GM23248 (cell line): Measurements from ENCODE around the gene SERPIND1.

ENCODE experiments used
- EZH2 ChIP-seq: fragments of 200-600 bp; sonication (generic); IDR thresholded peaks from 2 replicates; pipeline ENCODE4 v1.6.1; 2018; ENCODE audit warnings: antibody characterized with exemption, mild to moderate bottlenecking; ENCODE audit not compliant: insufficient read depth, poor library complexity, severe bottlenecking
- EZH2phosphoT487 ChIP-seq: fragments of 200-600 bp; sonication (generic); IDR thresholded peaks from 2 replicates; pipeline ENCODE4 v1.6.1; 2018; ENCODE audit warnings: antibody characterized with exemption, moderate library complexity, mild to moderate bottlenecking, low read depth; ENCODE audit not compliant: insufficient read depth

DNA sequence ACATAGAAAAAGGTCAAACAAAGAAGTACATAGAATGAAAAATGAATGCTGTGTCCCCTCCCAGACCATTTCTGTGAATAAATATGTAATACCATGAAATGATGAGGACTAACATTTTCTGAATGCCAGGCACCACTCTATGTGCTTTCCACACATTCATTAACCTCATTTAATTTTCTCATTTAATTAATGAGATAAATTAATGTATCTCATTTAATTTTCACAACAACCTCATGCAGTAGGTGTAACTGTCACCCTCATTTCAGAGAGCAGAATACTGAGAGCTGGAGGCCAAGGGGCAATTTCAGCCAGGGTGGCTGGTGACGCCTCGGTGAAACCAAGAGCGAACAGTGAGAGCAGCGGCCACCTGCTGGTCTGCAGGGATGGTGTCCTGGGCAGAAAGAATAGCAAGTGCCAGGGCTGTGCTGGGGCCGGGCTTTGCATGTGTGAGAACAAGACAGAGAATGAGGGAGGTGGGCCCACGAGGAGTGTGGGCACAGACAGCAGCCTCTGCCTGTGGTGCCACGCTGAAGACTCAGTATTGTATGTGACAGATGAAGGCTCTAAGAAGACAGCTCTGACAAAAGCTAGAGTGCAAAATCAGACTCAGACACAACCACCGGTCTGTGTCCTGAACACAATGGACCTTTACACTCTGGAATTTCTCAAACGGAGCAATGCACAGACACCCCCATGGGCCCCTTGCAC is 1.8 kb upstream of the SERPIND1 start:
- TF ChIP-seq EZH2 (no peak), EZH2phosphoT487 (no peak)
